H9 (cell line): ENCODE results near the gene MB. TPM values are rescaled to one million over a fixed set of nuclear protein-coding genes. Genes with fewer than 3 reads are reported as not detected.

ENCODE experiments used
- DNase-seq: peaks from one replicate; pipeline ENCODE4 v3.0.0-alpha.2; 2017
- H2AFZ ChIP-seq: one replicate; pipeline ENCODE4 v1.6.1; 2013; ENCODE audit warnings: mild to moderate bottlenecking, low read length, control low read depth, moderate library complexity
- H2AK5ac ChIP-seq: 2 replicates; pipeline ENCODE4 v1.6.1; 2013; ENCODE audit warnings: low read length, control low read depth, mixed read lengths; ENCODE audit not compliant: insufficient read length
- H2BK120ac ChIP-seq: one replicate; pipeline ENCODE4 v1.6.1; 2013; ENCODE audit warnings: low read depth, mild to moderate bottlenecking, low read length, control low read depth, inconsistent platforms; ENCODE audit not compliant: poor library complexity, severe bottlenecking
- H2BK12ac ChIP-seq: 2 replicates; pipeline ENCODE4 v1.6.1; 2013; ENCODE audit warnings: low read length, control low read depth, mixed read lengths, low read depth; ENCODE audit not compliant: insufficient read length
- H2BK15ac ChIP-seq: 2 replicates; pipeline ENCODE4 v1.6.1; 2013; ENCODE audit warnings: low read depth, low read length, control low read depth
- H2BK20ac ChIP-seq: one replicate; pipeline ENCODE4 v1.6.1; 2013; ENCODE audit warnings: low read depth, mild to moderate bottlenecking, low read length, control low read depth, inconsistent platforms; ENCODE audit not compliant: poor library complexity, severe bottlenecking
- H2BK5ac ChIP-seq: 2 replicates; pipeline ENCODE4 v1.6.1; 2013; ENCODE audit warnings: low read length, control low read depth, mixed read lengths; ENCODE audit not compliant: insufficient read length
- H3K14ac ChIP-seq: 2 replicates; pipeline ENCODE4 v1.6.1; 2013; ENCODE audit warnings: low read length, control low read depth; ENCODE audit not compliant: insufficient read depth
- H3K18ac ChIP-seq: 2 replicates; pipeline ENCODE4 v1.6.1; 2013; ENCODE audit warnings: low read depth, mild to moderate bottlenecking, mixed read lengths, low read length, control low read depth; ENCODE audit not compliant: insufficient read length
- H3K23ac ChIP-seq: 2 replicates; pipeline ENCODE4 v1.6.1; 2013; ENCODE audit warnings: low read length, control low read depth, mixed read lengths, low read depth; ENCODE audit not compliant: insufficient read length
- H3K23me2 ChIP-seq: 2 replicates; pipeline ENCODE4 v1.6.1; 2013; ENCODE audit warnings: low read depth, mild to moderate bottlenecking, mixed read lengths, low read length, control low read depth; ENCODE audit not compliant: insufficient read length, poor library complexity, severe bottlenecking
- H3K27ac ChIP-seq: 2 replicates; pipeline ENCODE4 v1.5.1; 2013; ENCODE audit warnings: low read length, control low read depth, mixed read lengths, low read depth; ENCODE audit not compliant: insufficient read length
- H3K27me3 ChIP-seq: 2 replicates; pipeline ENCODE4 v1.6.1; 2013; ENCODE audit warnings: low read length, control low read depth, inconsistent platforms; ENCODE audit not compliant: insufficient read depth
- H3K4ac ChIP-seq: 2 replicates; pipeline ENCODE4 v1.6.1; 2013; ENCODE audit warnings: low read depth, mild to moderate bottlenecking, control low read depth, inconsistent platforms, low read length, moderate library complexity
- H3K4me1 ChIP-seq: 2 replicates; pipeline ENCODE4 v1.6.1; 2013; ENCODE audit warnings: low read length, control low read depth, inconsistent platforms; ENCODE audit not compliant: insufficient read depth
- H3K4me2 ChIP-seq: 2 replicates; pipeline ENCODE4 v1.6.1; 2013; ENCODE audit warnings: low read length, control low read depth, mixed read lengths; ENCODE audit not compliant: insufficient read length, insufficient read depth
- H3K56ac ChIP-seq: 2 replicates; pipeline ENCODE4 v1.6.1; 2013; ENCODE audit warnings: low read depth, mild to moderate bottlenecking, mixed read lengths, low read length, control low read depth; ENCODE audit not compliant: insufficient read length
- H3K79me1 ChIP-seq: 2 replicates; pipeline ENCODE4 v1.6.1; 2013; ENCODE audit warnings: low read depth, mild to moderate bottlenecking, moderate library complexity, low read length, control low read depth, inconsistent platforms; ENCODE audit not compliant: insufficient read depth, poor library complexity, severe bottlenecking
- H3K79me2 ChIP-seq: 2 replicates; pipeline ENCODE4 v1.6.1; 2013; ENCODE audit warnings: low read length, control low read depth, inconsistent platforms; ENCODE audit not compliant: insufficient read depth
- H3K9ac ChIP-seq: 2 replicates; pipeline ENCODE4 v1.6.1; 2013; ENCODE audit warnings: low read length, control low read depth, mixed read lengths; ENCODE audit not compliant: insufficient read length; ENCODE audit errors: extremely low read depth
- H3K9me3 ChIP-seq: one replicate; pipeline ENCODE4 v1.6.1; 2013; ENCODE audit warnings: low read depth, low read length, inconsistent platforms; ENCODE audit not compliant: control insufficient read depth
- H3T11ph ChIP-seq: one replicate; pipeline ENCODE4 v1.6.1; 2013; ENCODE audit warnings: mild to moderate bottlenecking, low read length, control low read depth, inconsistent platforms
- H4K20me1 ChIP-seq: one replicate; pipeline ENCODE4 v1.6.1; 2013; ENCODE audit not compliant: control insufficient read depth, insufficient read length, insufficient read depth
- H4K5ac ChIP-seq: 2 replicates; pipeline ENCODE4 v1.6.1; 2013; ENCODE audit warnings: low read depth, mild to moderate bottlenecking, mixed read lengths, low read length, control low read depth; ENCODE audit not compliant: insufficient read length
- H4K8ac ChIP-seq: replicated peaks from 2 replicates; pipeline ENCODE4 v1.6.1; 2013; ENCODE audit warnings: low read length, control low read depth, mixed read lengths, low read depth; ENCODE audit not compliant: insufficient read length
- H4K91ac ChIP-seq: 2 replicates; pipeline ENCODE4 v1.6.1; 2013; ENCODE audit warnings: low read depth, mild to moderate bottlenecking, moderate library complexity, mixed read lengths, low read length, control low read depth; ENCODE audit not compliant: insufficient read length
- H3K27ac Mint-ChIP-seq, 3 experiments: 2 replicates in 2 of 3; 3 replicates in 1 of 3; pipeline ENCODE4 v1.8.0; 2020 to 2021; ENCODE audit warnings: mixed read lengths in 3 of 3, mild to moderate bottlenecking in 1 of 3, moderate library complexity in 1 of 3
- H3K27me3 Mint-ChIP-seq: 2 replicates; pipeline ENCODE4 v1.8.0; 2021; ENCODE audit warnings: low read depth, mild to moderate bottlenecking, moderate library complexity, mixed read lengths
- H3K36me3 Mint-ChIP-seq, 3 experiments: 2 replicates in 2 of 3; 3 replicates in 1 of 3; pipeline ENCODE4 v1.8.0; 2020 to 2021; ENCODE audit warnings: low read depth in 3 of 3, mixed read lengths in 3 of 3; ENCODE audit not compliant: insufficient read depth in 1 of 3
- H3K4me1 Mint-ChIP-seq, 2 experiments: 2 replicates each; pipeline ENCODE4 v1.8.0; 2020; ENCODE audit warnings: mixed read lengths in 2 of 2
- H3K4me3 Mint-ChIP-seq, 2 experiments: 2 replicates in 1 of 2; 3 replicates in 1 of 2; pipeline ENCODE4 v1.8.0; 2020 to 2021; ENCODE audit warnings: mild to moderate bottlenecking in 2 of 2, mixed read lengths in 2 of 2, moderate library complexity in 1 of 2
- H3K9me3 Mint-ChIP-seq, 2 experiments: 2 replicates in 1 of 2; 3 replicates in 1 of 2; pipeline ENCODE4 v1.8.0; 2020; ENCODE audit warnings: mild to moderate bottlenecking in 2 of 2, mixed read lengths in 2 of 2, moderate library complexity in 1 of 2
- WGBS: extraction: QIAGEN DNeasy Blood & Tissue Kit; methylation state at CpG from one replicate; pipeline ENCODE4 v1.1.7; 2013; ENCODE audit warnings: missing lambda C conversion rate, low lambda C conversion rate, mixed read lengths; ENCODE audit not compliant: insufficient read length; ENCODE audit errors: extremely low coverage; 5-methylcytosine and 5-hydroxymethylcytosine counted together
- total RNA-seq: library from RNA; stranded (reverse); gene quantifications from 2 replicates; pipeline ENCODE4 v1.2.1, GENCODE V29; 2021
- TF ChIP-seq, protein P1 (sequence below): fragments of 200-600 bp; sonication (generic); conservative IDR thresholded peaks from 3 replicates; pipeline ENCODE4 v1.8.0; 2021; ENCODE audit warnings: antibody characterized with exemption, mild to moderate bottlenecking

MB gene
- total RNA-seq, 1 experiment from 2014 or later: 0.55 TPM

DNA sequence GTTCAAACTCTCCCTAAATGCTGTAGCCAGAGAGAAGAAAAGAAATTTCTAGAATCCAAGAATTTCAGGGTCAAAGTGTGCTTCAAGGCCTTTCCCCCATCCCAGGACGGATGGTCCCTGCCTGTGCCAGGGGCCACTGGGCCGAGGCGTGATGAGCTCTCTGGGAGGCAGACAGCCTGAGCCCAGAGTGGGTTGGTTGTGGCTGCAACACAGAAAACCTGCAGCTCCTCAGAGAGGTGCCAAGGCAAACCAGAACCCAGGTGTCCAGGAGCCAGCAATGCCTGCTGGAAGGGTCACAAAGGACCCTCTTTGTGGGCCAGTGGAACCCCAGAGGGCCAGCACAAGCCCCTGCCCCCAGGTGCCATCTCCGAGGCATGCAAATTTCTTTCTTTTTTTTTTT, 28.5 kb upstream of the MB start:
- Histone ChIP-seq H2BK120ac (no peak overlapping the region), H3K4me1 (peaks cover 2% of the 10 kb centered on the region; the same call in 1 of the 2 replicates), H3K9ac (no peak overlapping the region), H3K4me2 (no peak overlapping the region), H4K5ac (no peak overlapping the region), H3T11ph (no peak overlapping the region), H4K91ac (no peak overlapping the region), H4K8ac (no peak overlapping the region), H3K14ac (no peak overlapping the region), H3K79me2 (no peaks in the 10 kb centered on the region), H2AK5ac (no peak overlapping the region), H3K18ac (no peak overlapping the region), H2BK5ac (no peak overlapping the region), H4K20me1 (no peaks in the 10 kb centered on the region), H2BK20ac (no peak overlapping the region), H3K56ac (no peak overlapping the region), H2BK15ac (no peak overlapping the region), H2BK12ac (no peak overlapping the region), H2AFZ (no peak overlapping the region), H3K23ac (no peak overlapping the region), H3K27me3 (no peaks in the 10 kb centered on the region), H3K79me1 (no peaks in the 10 kb centered on the region), H3K4ac (no peak overlapping the region), H3K9me3 (no peaks in the 10 kb centered on the region), H3K27ac (no peak overlapping the region), H3K23me2 (no peaks in the 10 kb centered on the region)
- Mint-ChIP-seq H3K27ac (no peak overlapping the region), H3K9me3 (0 out of 5 replicates have a peak, but pooled peaks cover 0 to under 1% of the 10 kb centered on the region in 2 experiments), H3K36me3 (peaks cover 0 to under 1% (median 0%) of the 10 kb centered on the region in 3 experiments; a peak in 2 of 7 replicates), H3K27me3 (no peaks in the 10 kb centered on the region; the same call in 1 of the 2 replicates), H3K4me1 (peaks cover 39 to 46% of the 10 kb centered on the region in 2 experiments), H3K4me3 (no peak overlapping the region)
- no peak for DNase-seq
- TF ChIP-seq, protein P1, sequence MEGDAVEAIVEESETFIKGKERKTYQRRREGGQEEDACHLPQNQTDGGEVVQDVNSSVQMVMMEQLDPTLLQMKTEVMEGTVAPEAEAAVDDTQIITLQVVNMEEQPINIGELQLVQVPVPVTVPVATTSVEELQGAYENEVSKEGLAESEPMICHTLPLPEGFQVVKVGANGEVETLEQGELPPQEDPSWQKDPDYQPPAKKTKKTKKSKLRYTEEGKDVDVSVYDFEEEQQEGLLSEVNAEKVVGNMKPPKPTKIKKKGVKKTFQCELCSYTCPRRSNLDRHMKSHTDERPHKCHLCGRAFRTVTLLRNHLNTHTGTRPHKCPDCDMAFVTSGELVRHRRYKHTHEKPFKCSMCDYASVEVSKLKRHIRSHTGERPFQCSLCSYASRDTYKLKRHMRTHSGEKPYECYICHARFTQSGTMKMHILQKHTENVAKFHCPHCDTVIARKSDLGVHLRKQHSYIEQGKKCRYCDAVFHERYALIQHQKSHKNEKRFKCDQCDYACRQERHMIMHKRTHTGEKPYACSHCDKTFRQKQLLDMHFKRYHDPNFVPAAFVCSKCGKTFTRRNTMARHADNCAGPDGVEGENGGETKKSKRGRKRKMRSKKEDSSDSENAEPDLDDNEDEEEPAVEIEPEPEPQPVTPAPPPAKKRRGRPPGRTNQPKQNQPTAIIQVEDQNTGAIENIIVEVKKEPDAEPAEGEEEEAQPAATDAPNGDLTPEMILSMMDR: no peak
- WGBS: no CpG with 5 or more reads among the region's 4 CpGs
